HG03064 (cell line): Measurements from ENCODE around the gene MITD1.
"Not testable (repeated sequence)": the region's sequence is repeated elsewhere in the genome, so short reads cannot be mapped to it uniquely, and the experiment has no call there.

Experiments
- ATAC-seq: cut with Tn5 transposase; IDR thresholded peaks from one replicate; pipeline ENCODE4 v1.9.1; 2021; ENCODE audit warnings: low read depth; ENCODE audit not compliant: unreplicated experiment

MITD1 gene

GRCh38 chr2:99154643-99155536 is 26.0 kb downstream of the MITD1 start, which contains the start of the genes LIPT1 and TSGA10:
Gene LIPT1 (plus strand): TSS chr2:99154967. CDS start chr2:99161958, 6,991 bp downstream.
Gene TSGA10 (minus strand): TSS chr2:99154942. CDS start chr2:99109439, 45,503 bp downstream.
- peak; percentile 91 for ATAC-seq

GRCh38 chr2:99153921-99154604 is 26.8 kb downstream of the MITD1 start:
- ATAC-seq = no peak

- no peak for ATAC-seq
Observed at GRCh38 chr2:99152199-99152895, 28.5 kb downstream of the MITD1 start.

DNA sequence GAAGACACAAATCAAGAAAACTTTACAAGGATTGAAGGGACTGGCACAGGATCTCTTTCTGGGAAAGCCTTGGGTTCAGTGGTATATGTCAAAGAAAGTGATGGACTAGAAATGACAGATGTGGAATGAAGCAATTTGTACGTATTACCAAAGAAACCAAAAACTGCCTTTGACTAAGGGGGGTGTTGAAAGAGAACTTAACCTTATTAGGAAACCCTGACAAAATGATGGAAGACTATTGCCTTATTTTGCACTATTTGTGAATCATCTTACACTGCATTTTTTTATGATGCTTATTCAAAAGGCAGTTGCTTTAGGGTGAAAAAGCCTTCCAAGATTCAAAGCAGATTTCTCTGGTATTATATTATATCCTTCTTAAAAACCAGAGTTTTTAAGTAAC is 30.2 kb downstream of the MITD1 start:
- no peak for ATAC-seq

DNA sequence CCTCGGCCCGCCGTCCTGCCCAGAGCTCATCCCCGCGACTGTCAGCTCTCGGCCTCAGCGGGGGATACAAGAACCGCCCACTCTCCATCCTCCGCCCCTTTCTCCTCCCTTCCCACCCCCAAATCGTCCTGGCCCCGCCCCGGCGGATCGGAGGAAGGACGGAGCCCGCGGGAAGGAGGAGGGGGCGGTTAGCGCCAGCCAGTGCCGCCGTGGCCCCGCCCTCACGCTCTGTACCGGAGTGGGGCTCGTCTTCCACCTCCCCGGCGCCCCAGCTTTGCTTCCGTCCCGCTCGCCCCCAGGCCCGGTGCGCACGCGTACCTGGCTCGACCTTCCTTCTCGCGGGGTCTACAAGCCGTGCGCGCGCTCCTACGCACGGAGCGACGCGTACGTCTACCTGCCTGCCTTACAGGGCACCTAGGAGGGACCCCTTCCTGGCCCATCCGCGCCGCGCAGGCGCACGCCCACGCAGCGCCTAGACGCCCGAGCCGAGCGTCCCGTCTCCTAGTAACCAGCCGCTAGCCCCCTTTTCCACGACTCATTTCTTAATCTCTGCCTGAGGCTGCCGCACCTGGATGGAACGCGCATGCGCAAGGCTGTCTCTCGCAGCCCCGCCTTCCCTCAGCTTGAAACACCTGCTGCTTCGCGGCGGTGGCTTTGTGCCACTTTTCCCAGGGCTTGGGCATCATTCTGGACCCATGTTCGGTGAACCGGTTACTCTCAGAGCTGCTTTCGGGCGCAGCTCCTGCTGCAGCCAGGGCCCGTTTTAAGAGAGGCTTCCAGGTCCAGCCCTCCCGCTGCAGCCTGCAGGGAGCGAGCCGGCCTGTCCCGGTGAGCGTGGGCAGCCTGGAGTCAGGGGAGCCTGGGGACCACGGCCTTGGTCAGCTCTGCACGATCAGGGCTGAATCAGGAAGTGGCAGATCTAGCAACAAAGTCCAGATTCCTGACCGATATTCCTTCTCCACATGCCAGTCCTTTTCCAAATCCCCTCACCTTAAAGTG is 39.4 kb downstream of the MITD1 start, which contains the start of gene C2orf15:
TSS of gene C2orf15 (plus strand) at position 598 of the 999 bp plus-strand sequence. CDS start 8,852 bp downstream, outside the sequence.
- ATAC-seq = peak; percentile 88

DNA sequence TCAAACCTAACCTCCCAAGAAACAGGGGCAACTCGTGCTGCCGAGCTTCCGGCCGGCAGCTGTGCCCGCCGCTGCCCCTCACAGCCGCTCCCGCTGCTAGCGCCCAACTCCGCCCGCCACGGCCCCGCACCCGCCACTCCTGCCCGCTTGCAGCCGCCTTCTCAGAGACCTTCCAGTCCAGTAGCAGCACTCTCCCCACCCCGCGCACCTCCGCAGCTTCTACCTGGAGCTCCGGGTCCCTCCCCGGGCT is 40.1 kb downstream of the MITD1 start:
- ATAC-seq = peak; percentile 29

DNA sequence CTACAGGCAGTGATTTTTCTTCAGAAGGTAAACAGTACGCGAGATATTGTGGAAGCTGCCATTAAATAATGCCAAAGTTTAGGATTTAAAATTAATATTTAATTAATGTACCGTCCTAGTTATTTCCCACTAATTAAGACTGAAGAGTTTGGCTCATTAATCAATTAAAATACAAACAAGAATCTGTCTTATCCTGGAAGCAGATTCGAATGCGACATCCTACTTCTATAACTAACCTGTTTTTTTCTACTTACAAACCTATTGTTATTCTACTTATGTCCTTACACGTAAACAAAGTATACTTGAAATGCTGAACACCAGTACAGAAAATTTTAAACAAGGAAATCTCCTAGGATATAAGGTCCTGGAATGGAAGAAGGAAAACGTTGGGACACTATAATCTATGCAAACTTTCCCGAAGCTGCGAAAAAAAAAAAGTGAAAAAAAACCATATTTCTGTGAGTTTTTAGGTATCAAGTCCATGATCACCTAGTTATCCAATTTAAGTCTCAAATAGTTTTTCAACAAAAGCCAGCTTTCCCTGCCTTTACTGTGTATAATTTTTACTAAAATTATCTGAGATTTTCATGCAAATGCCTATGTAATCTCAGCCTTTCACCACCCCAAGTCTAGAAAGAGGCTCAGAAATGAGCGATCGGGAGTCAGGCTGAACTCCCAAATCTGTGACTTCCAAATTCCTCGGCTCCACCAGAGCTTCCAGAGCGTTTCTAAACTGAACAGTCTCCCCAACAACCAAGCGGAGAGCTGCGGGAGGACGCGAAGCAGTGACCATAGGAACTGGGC is 40.6 kb downstream of the MITD1 start:
- no peak for ATAC-seq

GRCh38 chr2:99139003-99139402 is 41.9 kb downstream of the MITD1 start:
- ATAC-seq = no peak

- not testable (repeated sequence) for ATAC-seq
Observed at GRCh38 chr2:99135044-99135556, 45.8 kb downstream of the MITD1 start.

GRCh38 chr2:99127981-99128380 is 52.9 kb downstream of the MITD1 start:
- no peak for ATAC-seq
